Measurements from ENCODE around the gene SP5.
"Not testable (repeated sequence)": the region's sequence is repeated elsewhere in the genome, so short reads cannot be mapped to it uniquely, and the experiment has no call there.

The SP5 gene

DNA sequence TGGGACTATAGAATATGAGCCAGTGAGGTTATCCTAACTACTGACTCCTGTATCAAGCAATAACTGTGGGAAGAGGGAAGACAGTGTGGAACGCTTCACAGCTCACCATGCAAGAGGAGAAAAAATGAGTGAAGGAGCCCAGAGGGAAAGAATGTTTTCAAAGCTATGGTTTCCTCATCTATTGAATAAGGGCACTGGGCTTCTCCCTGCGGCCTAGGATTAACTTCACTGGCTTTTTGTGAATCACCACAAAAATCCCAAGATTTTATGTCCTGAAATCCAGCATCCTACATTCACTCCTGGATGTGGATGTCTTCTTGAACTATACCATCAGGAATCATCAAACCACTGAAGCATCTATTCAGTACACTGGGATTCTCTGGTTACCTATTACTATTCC lies 44.5 kb upstream of the SP5 start:
- no peak overlapping the region for H3K4me2 ChIP-seq (ENCODE audit: low read depth, low read length)

DNA sequence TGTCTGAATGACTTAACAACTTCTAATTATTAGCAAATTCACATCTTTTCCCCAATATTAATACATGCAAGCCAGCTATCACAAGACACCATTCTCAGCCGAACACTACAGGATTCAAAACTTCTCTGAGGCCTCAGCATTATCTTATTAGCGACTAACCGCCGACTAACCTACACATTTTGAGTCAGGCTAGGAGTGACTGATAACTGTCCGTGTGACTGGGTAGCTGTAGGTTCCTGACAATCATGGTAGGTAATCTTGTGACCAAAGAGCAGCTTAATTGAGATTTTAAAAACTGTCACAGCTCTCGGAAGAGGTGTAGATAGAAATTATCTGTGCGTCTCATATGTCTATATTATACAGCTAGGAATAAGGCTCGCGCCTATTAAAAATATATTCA lies 44.1 kb upstream of the SP5 start:
- no peaks in the 10 kb centered on the region for H3K4me1 ChIP-seq (ENCODE audit: low read length)
- no peaks in the 10 kb centered on the region for H3K79me2 ChIP-seq (ENCODE audit: low read length)
- H3F3A ChIP-seq (ENCODE audit: insufficient read depth, low read length): no peaks in the 10 kb centered on the region
- DNase-seq: no peak
- H3K27ac ChIP-seq (ENCODE audit: low read length): no peak overlapping the region
- no peaks in the 10 kb centered on the region for H3K36me3 ChIP-seq (replicated peaks; ENCODE audit: insufficient read depth, low read length)
- H3K4me3 ChIP-seq (ENCODE audit: low read length): no peak overlapping the region
- no peaks in the 10 kb centered on the region for H3K9me2 ChIP-seq (replicated peaks; ENCODE audit: insufficient read depth, low read length)
- H3K4me2 ChIP-seq (ENCODE audit: low read depth, low read length): no peak overlapping the region
- no peak overlapping the region for H2AFZ ChIP-seq (ENCODE audit: low read length)
- no peak for TF ChIP-seq EZH2phosphoT487 (IDR thresholded peaks at IDR 0.05; ENCODE audit: low read length)
- TF ChIP-seq, protein P1, sequence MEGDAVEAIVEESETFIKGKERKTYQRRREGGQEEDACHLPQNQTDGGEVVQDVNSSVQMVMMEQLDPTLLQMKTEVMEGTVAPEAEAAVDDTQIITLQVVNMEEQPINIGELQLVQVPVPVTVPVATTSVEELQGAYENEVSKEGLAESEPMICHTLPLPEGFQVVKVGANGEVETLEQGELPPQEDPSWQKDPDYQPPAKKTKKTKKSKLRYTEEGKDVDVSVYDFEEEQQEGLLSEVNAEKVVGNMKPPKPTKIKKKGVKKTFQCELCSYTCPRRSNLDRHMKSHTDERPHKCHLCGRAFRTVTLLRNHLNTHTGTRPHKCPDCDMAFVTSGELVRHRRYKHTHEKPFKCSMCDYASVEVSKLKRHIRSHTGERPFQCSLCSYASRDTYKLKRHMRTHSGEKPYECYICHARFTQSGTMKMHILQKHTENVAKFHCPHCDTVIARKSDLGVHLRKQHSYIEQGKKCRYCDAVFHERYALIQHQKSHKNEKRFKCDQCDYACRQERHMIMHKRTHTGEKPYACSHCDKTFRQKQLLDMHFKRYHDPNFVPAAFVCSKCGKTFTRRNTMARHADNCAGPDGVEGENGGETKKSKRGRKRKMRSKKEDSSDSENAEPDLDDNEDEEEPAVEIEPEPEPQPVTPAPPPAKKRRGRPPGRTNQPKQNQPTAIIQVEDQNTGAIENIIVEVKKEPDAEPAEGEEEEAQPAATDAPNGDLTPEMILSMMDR (IDR thresholded peaks at IDR 0.05; ENCODE audit: low read length): no peak
- TF ChIP-seq EZH2 (optimal IDR thresholded peaks at IDR 0.05; ENCODE audit: low read depth, low read length): no peak
- H3K27me3 ChIP-seq (replicated peaks; ENCODE audit: insufficient read depth, low read length): no peaks in the 10 kb centered on the region
- H3K9ac ChIP-seq (ENCODE audit: low read length): no peak overlapping the region
- no peaks in the 10 kb centered on the region for H4K20me1 ChIP-seq (ENCODE audit: insufficient read depth, low read length)
- no peaks in the 10 kb centered on the region for H3K9me3 ChIP-seq (replicated peaks; ENCODE audit: insufficient read depth, low read length)

More for the DNA sequence above, 44.5 kb upstream of the SP5 start:
- no peak for DNase-seq
- H3K9ac ChIP-seq (ENCODE audit: low read length): no peak overlapping the region
- no peak for TF ChIP-seq EZH2 (optimal IDR thresholded peaks at IDR 0.05; ENCODE audit: low read depth, low read length)
- TF ChIP-seq EZH2phosphoT487 (IDR thresholded peaks at IDR 0.05; ENCODE audit: low read length): no peak
- TF ChIP-seq, protein P1 (IDR thresholded peaks at IDR 0.05; ENCODE audit: low read length): no peak
- H3K4me1 ChIP-seq (ENCODE audit: low read length): no peaks in the 10 kb centered on the region
- H3K4me3 ChIP-seq (ENCODE audit: low read length): no peak overlapping the region
- no peaks in the 10 kb centered on the region for H3K9me2 ChIP-seq (replicated peaks; ENCODE audit: insufficient read depth, low read length)
- no peak overlapping the region for H2AFZ ChIP-seq (ENCODE audit: low read length)
- no peak overlapping the region for H3K27ac ChIP-seq (ENCODE audit: low read length)
- no peaks in the 10 kb centered on the region for H3F3A ChIP-seq (ENCODE audit: insufficient read depth, low read length)
- no peaks in the 10 kb centered on the region for H3K9me3 ChIP-seq (replicated peaks; ENCODE audit: insufficient read depth, low read length)
- no peaks in the 10 kb centered on the region for H3K36me3 ChIP-seq (replicated peaks; ENCODE audit: insufficient read depth, low read length)
- no peaks in the 10 kb centered on the region for H3K27me3 ChIP-seq (replicated peaks; ENCODE audit: insufficient read depth, low read length)
- no peaks in the 10 kb centered on the region for H4K20me1 ChIP-seq (ENCODE audit: insufficient read depth, low read length)
- no peaks in the 10 kb centered on the region for H3K79me2 ChIP-seq (ENCODE audit: low read length)

DNA sequence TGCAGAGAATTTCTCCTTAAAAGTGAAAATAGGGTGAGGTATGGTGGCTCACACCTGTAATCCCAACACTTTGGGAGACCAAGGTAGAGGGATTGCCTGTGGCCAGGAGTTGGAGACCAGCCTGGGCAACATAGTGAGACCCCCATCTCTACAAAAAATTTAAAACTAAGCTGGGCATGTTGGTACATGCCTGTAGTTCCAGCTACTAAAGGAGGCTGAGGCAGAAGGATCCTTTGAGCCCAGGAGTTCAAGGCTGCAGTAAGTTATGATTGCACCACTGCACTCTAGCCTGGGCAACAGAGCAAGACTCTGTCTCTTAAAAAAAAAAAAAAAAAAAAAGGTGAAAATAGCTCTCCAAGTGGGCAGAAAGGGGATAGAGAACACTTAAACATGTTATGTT lies 40.9 kb upstream of the SP5 start:
- not testable (repeated sequence) for H3K9me3 ChIP-seq (replicated peaks; ENCODE audit: insufficient read depth, low read length); H3K4me2 ChIP-seq (ENCODE audit: low read depth, low read length); DNase-seq; H3K36me3 ChIP-seq (replicated peaks; ENCODE audit: insufficient read depth, low read length); H3K9me2 ChIP-seq (replicated peaks; ENCODE audit: insufficient read depth, low read length); H4K20me1 ChIP-seq (ENCODE audit: insufficient read depth, low read length); H3K79me2 ChIP-seq (ENCODE audit: low read length); H3K4me3 ChIP-seq (ENCODE audit: low read length); H3F3A ChIP-seq (ENCODE audit: insufficient read depth, low read length); H3K27ac ChIP-seq (ENCODE audit: low read length); H3K9ac ChIP-seq (ENCODE audit: low read length); H3K4me1 ChIP-seq (ENCODE audit: low read length); H2AFZ ChIP-seq (ENCODE audit: low read length); H3K27me3 ChIP-seq (replicated peaks; ENCODE audit: insufficient read depth, low read length)

DNA sequence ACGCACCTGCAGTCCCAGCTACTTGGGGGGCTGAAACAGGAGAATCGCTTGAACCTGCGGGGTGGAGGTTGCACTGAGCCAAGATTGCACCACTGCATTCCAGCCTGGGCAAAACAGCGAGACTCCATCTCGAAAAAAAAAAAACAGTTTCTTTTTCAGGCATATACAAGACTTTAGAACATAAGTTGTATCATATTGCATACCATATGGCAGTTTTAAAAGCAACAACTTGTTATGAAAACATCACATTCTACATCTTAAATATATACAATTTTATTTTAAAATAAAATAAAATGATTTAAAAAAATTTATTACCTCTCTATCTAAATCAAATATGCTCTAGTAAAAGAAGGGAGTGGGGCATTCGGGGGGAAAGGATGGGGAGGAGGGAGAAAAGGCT lies 39.4 kb upstream of the SP5 start:
- DNase-seq: no peak
- Histone ChIP-seq H3K9me3 (replicated peaks; ENCODE audit: insufficient read depth, low read length) (no peaks in the 10 kb centered on the region), H3K36me3 (replicated peaks; ENCODE audit: insufficient read depth, low read length) (no peaks in the 10 kb centered on the region), H3K4me3 (ENCODE audit: low read length) (no peak overlapping the region), H3K27ac (ENCODE audit: low read length) (no peak overlapping the region), H4K20me1 (ENCODE audit: insufficient read depth, low read length) (no peaks in the 10 kb centered on the region), H3K79me2 (ENCODE audit: low read length) (no peaks in the 10 kb centered on the region), H3K9me2 (replicated peaks; ENCODE audit: insufficient read depth, low read length) (no peaks in the 10 kb centered on the region), H3K4me2 (ENCODE audit: low read depth, low read length) (no peak overlapping the region), H3K27me3 (replicated peaks; ENCODE audit: insufficient read depth, low read length) (no peaks in the 10 kb centered on the region), H3F3A (ENCODE audit: insufficient read depth, low read length) (no peaks in the 10 kb centered on the region), H3K9ac (ENCODE audit: low read length) (no peak overlapping the region), H2AFZ (ENCODE audit: low read length) (no peak overlapping the region), H3K4me1 (ENCODE audit: low read length) (no peaks in the 10 kb centered on the region)
- TF ChIP-seq, protein P1 (IDR thresholded peaks at IDR 0.05; ENCODE audit: low read length): no peak
- no peak for TF ChIP-seq EZH2 (optimal IDR thresholded peaks at IDR 0.05; ENCODE audit: low read depth, low read length)
- no peak for TF ChIP-seq EZH2phosphoT487 (IDR thresholded peaks at IDR 0.05; ENCODE audit: low read length)
